Prostate gland (tissue), 2 donors: ENCODE results near the gene EVX1. TPM values are rescaled to one million over a fixed set of nuclear protein-coding genes. Genes with fewer than 3 reads are reported as not detected.
A peak's percentile ranks its signal among the peaks of the same experiment; 100 is the strongest.

Source experiments
- DNase-seq: peaks from one replicate; pipeline ENCODE4 v3.0.0-alpha.2; 2019; ENCODE audit warnings: low spot score
- H3K27ac ChIP-seq, 2 donors: fragments of 200-600 bp; sonication (generic); 2 replicates each; pipeline ENCODE4 v1.5.1; 2017 to 2019
- H3K27me3 ChIP-seq: fragments of 200-600 bp; sonication (generic); replicated peaks from 2 replicates; pipeline ENCODE4 v1.5.1; 2019; ENCODE audit not compliant: insufficient read depth
- H3K36me3 ChIP-seq, 2 donors: fragments of 200-600 bp; sonication (generic); 1 replicate in 1 of 2; 2 replicates in 1 of 2; pipeline versions ENCODE4 v1.5.1 to v1.8.1; 2017 to 2019
- H3K4me1 ChIP-seq: fragments of 200-600 bp; sonication (generic); replicated peaks from 2 replicates; pipeline ENCODE4 v1.5.1; 2019
- H3K4me3 ChIP-seq, 2 donors: fragments of 200-600 bp; sonication (generic); 2 replicates each; pipeline ENCODE4 v1.5.1; 2017 to 2019
- H3K9me3 ChIP-seq: fragments of 200-600 bp; sonication (generic); 2 replicates; pipeline ENCODE4 v1.5.1; 2017
- CTCF ChIP-seq, 4 experiments: fragments of 200-600 bp in 2 of 4; fragments of 450-650 bp in 2 of 4; sonication (generic) in 2 of 4; IDR thresholded peaks; 1 replicate in 3 of 4; 2 replicates in 1 of 4; pipeline ENCODE4 v1.5.1; 2016 to 2019; ENCODE audit warnings: antibody characterized with exemption in 4 of 4, mild to moderate bottlenecking in 2 of 4, moderate library complexity in 2 of 4
- POLR2A ChIP-seq: fragments of 450-650 bp; IDR thresholded peaks from one replicate; pipeline ENCODE4 v1.6.1; 2016; ENCODE audit warnings: antibody characterized with exemption, mild to moderate bottlenecking
- POLR2AphosphoS5 ChIP-seq: sonication (generic); formaldehyde crosslinking; IDR thresholded peaks from one replicate; pipeline ENCODE4 v1.6.1; 2017; ENCODE audit warnings: antibody characterized with exemption
- WGBS: methylation state at CpG from one replicate; pipeline ENCODE4 v1.1.5; 2018; 5-methylcytosine and 5-hydroxymethylcytosine counted together
- intact Hi-C: fragments of 100-400 bp; cut with DNase I; formaldehyde crosslinking; loops from one replicate; pipeline ENCODE4 v1.14.2; 2022
- total RNA-seq, 2 donors: library from RNA; depleted of rRNA; stranded (reverse); fragments of >200 nt; gene quantifications; one replicate each; pipeline ENCODE4 v1.1.0, GENCODE V29; 2016

The EVX1 gene
- total RNA-seq, 2 donors from 2014 or later = 5.1 to 5.9 TPM

GRCh38 chr7:27240015-27240731 lies 2.4 kb upstream of the EVX1 start:
- H3K27ac ChIP-seq = peak overlapping the region; percentile 40 to 44
- no peak overlapping the region for H3K4me3 ChIP-seq
- peaks cover 3% of the 10 kb centered on the region for H3K4me1 ChIP-seq
- 51% methylated on average over 18 of the region's 18 CpGs for WGBS
- H3K27me3 ChIP-seq = no peaks in the 10 kb centered on the region
- H3K36me3 ChIP-seq = no peaks in the 10 kb centered on the region
- intact Hi-C loops = no loop called here
- no peak for DNase-seq
- no peak for TF ChIP-seq CTCF (IDR thresholded peaks at IDR 0.05)
- TF ChIP-seq POLR2AphosphoS5 = no peak
- TF ChIP-seq POLR2A = no peak
- no peaks in the 10 kb centered on the region for H3K9me3 ChIP-seq

DNA sequence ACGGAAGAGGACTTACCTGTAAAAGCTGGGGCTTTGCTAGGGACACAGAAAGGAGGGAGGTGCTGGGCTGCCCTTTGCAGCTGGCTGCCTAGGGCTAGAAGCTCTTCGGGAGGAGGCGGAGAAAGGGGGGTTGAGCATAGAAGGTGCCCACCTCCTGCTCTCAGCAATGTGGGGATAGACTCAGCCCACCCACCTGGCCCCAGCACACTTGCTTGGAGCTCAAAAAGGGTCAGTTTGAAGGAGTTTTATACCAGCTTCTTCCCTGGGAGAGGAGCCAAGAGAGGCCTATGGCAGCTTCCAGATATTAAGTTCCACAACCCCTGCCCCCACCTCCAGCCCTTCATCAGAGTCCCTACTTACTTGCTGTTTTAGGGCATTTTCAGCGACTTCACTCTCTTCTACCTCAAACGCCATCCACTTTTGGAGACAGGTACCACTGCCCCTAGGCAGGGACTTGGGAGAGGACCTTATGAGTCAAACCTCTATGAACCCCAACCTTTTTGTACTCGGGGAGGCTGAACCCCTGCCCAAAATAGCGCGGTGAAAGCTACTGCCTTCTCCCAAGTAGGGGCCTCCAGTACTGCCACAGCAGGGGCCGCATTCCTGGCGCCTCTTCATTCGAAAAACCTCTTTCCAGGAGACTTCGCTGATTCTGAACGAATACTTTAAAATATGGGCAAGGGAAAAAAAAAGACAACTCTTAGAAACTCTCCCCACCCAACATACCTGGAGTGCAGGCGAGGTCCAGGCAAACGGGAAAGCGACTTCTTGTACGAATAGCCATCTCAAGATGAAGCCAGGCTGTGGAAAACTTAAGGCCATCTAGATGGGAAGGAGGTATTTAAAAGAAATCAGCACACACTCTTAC lies 1.2 kb upstream of the EVX1 start:
- TF ChIP-seq POLR2A (no peak), CTCF (IDR thresholded peaks at IDR 0.05) (no peak), POLR2AphosphoS5 (no peak)
- Histone ChIP-seq H3K27ac (no peak overlapping the region), H3K27me3 (no peaks in the 10 kb centered on the region), H3K36me3 (no peaks in the 10 kb centered on the region), H3K4me1 (peaks cover 3% of the 10 kb centered on the region), H3K4me3 (no peak overlapping the region), H3K9me3 (no peaks in the 10 kb centered on the region)
- WGBS = 77% methylated on average over 17 of the region's 17 CpGs
- intact Hi-C loops = no loop called here
- no peak for DNase-seq

GRCh38 chr7:27242154-27242553 lies 448 bp upstream of the EVX1 start:
- Histone ChIP-seq H3K36me3 (no peaks in the 10 kb centered on the region), H3K4me1 (peaks cover 3% of the 10 kb centered on the region), H3K27ac (peak overlapping the region in 1 of 2 donors; percentile 61), H3K27me3 (no peaks in the 10 kb centered on the region), H3K9me3 (no peaks in the 10 kb centered on the region), H3K4me3 (peak overlapping the region; percentile 38 to 55)
- intact Hi-C loops = no loop called here
- 5% methylated on average over 14 of the region's 14 CpGs for WGBS
- TF ChIP-seq POLR2AphosphoS5 = no peak
- no peak for DNase-seq

- H3K9me3 ChIP-seq = no peaks in the 10 kb centered on the region
- H3K27me3 ChIP-seq = no peaks in the 10 kb centered on the region
- WGBS = 32% methylated on average over 40 of the region's 43 CpGs
- no peaks in the 10 kb centered on the region for H3K36me3 ChIP-seq
- H3K27ac ChIP-seq = peak overlapping the region; percentile 50 to 61
- H3K4me3 ChIP-seq = peak overlapping the region; percentile 38 to 55
- intact Hi-C loops = no loop called here
- H3K4me1 ChIP-seq = peaks cover 3% of the 10 kb centered on the region
- no peak for TF ChIP-seq POLR2A
- no peak for TF ChIP-seq POLR2AphosphoS5
- no peak for TF ChIP-seq CTCF (IDR thresholded peaks at IDR 0.05)
- no peak for DNase-seq
Observed at GRCh38 chr7:27243340-27244163, 950 bp downstream of the EVX1 start.
